ENCODE data around the gene B4GALT4.
A peak's percentile ranks its signal among the peaks of the same experiment; 100 is the strongest.

Gene B4GALT4

GRCh38 chr3:119227070-119227850, 13.4 kb downstream of the B4GALT4 start:
- no peak for TF ChIP-seq GATA1 (IDR thresholded peaks at IDR 0.05; ENCODE audit: low read depth, low read length)
- TF ChIP-seq POLR2A (IDR thresholded peaks at IDR 0.05; ENCODE audit: low read length) = no peak
- DNase-seq = no peak

GRCh38 chr3:119225121-119225520, 15.6 kb downstream of the B4GALT4 start:
- peak in 1 of 2 experiments; percentile 3 for DNase-seq
- TF ChIP-seq POLR2A (IDR thresholded peaks at IDR 0.05; ENCODE audit: low read length) (no peak), GATA1 (IDR thresholded peaks at IDR 0.05; ENCODE audit: low read depth, low read length) (no peak)

GRCh38 chr3:119223511-119223910, 17.2 kb downstream of the B4GALT4 start:
- TF ChIP-seq GATA1 (IDR thresholded peaks at IDR 0.05; ENCODE audit: low read depth, low read length) = no peak
- DNase-seq = no peak

- TF ChIP-seq GATA1 (IDR thresholded peaks at IDR 0.05; ENCODE audit: low read depth, low read length) (no peak), POLR2A (IDR thresholded peaks at IDR 0.05; ENCODE audit: low read length) (no peak)
Observed at GRCh38 chr3:119222391-119222790, 18.3 kb downstream of the B4GALT4 start.

GRCh38 chr3:119221779-119222320, 18.8 kb downstream of the B4GALT4 start:
- no peak for DNase-seq

More at GRCh38 chr3:119222391-119222790, 18.3 kb downstream of the B4GALT4 start:
- no peak for DNase-seq

GRCh38 chr3:119220970-119221667, 19.6 kb downstream of the B4GALT4 start:
- TF ChIP-seq GATA1 (IDR thresholded peaks at IDR 0.05; ENCODE audit: low read depth, low read length) = no peak
- TF ChIP-seq POLR2A (IDR thresholded peaks at IDR 0.05; ENCODE audit: low read length) = no peak
- no peak for DNase-seq

More at GRCh38 chr3:119221779-119222320, 18.8 kb downstream of the B4GALT4 start:
- TF ChIP-seq POLR2A (IDR thresholded peaks at IDR 0.05; ENCODE audit: low read length) = no peak
- TF ChIP-seq GATA1 (IDR thresholded peaks at IDR 0.05; ENCODE audit: low read depth, low read length) = no peak

- DNase-seq = no peak
- TF ChIP-seq GATA1 (IDR thresholded peaks at IDR 0.05; ENCODE audit: low read depth, low read length) (no peak), POLR2A (IDR thresholded peaks at IDR 0.05; ENCODE audit: low read length) (no peak)
Observed at GRCh38 chr3:119220198-119220597, 20.5 kb downstream of the B4GALT4 start.

GRCh38 chr3:119219069-119219468, 21.6 kb downstream of the B4GALT4 start:
- no peak for TF ChIP-seq GATA1 (IDR thresholded peaks at IDR 0.05; ENCODE audit: low read depth, low read length)
- TF ChIP-seq POLR2A (IDR thresholded peaks at IDR 0.05; ENCODE audit: low read length) = no peak
- DNase-seq = no peak

GRCh38 chr3:119211803-119212202, 28.9 kb downstream of the B4GALT4 start:
- no peak for TF ChIP-seq POLR2A (IDR thresholded peaks at IDR 0.05; ENCODE audit: low read length)
- TF ChIP-seq GATA1 (IDR thresholded peaks at IDR 0.05; ENCODE audit: low read depth, low read length) = no peak
- DNase-seq = no peak

- no peak for DNase-seq
- no peak for TF ChIP-seq POLR2A (IDR thresholded peaks at IDR 0.05; ENCODE audit: low read length)
- no peak for TF ChIP-seq GATA1 (IDR thresholded peaks at IDR 0.05; ENCODE audit: low read depth, low read length)
Observed at GRCh38 chr3:119211193-119211592, 29.5 kb downstream of the B4GALT4 start.

- no peak for DNase-seq
- TF ChIP-seq POLR2A (IDR thresholded peaks at IDR 0.05; ENCODE audit: low read length) (no peak), GATA1 (IDR thresholded peaks at IDR 0.05; ENCODE audit: low read depth, low read length) (no peak)
Observed at GRCh38 chr3:119207512-119207875, 33.2 kb downstream of the B4GALT4 start.

- DNase-seq = no peak
- no peak for TF ChIP-seq GATA1 (IDR thresholded peaks at IDR 0.05; ENCODE audit: low read depth, low read length)
- no peak for TF ChIP-seq POLR2A (IDR thresholded peaks at IDR 0.05; ENCODE audit: low read length)
Observed at GRCh38 chr3:119206611-119207511, 33.8 kb downstream of the B4GALT4 start.

GRCh38 chr3:119205685-119206084, 35.0 kb downstream of the B4GALT4 start:
- TF ChIP-seq POLR2A (IDR thresholded peaks at IDR 0.05; ENCODE audit: low read length) (no peak), GATA1 (IDR thresholded peaks at IDR 0.05; ENCODE audit: low read depth, low read length) (no peak)
- DNase-seq = no peak

GRCh38 chr3:119205209-119205608, 35.5 kb downstream of the B4GALT4 start:
- DNase-seq = no peak
- no peak for TF ChIP-seq POLR2A (IDR thresholded peaks at IDR 0.05; ENCODE audit: low read length)
- TF ChIP-seq GATA1 (IDR thresholded peaks at IDR 0.05; ENCODE audit: low read depth, low read length) = no peak
